Measurements from ENCODE around the gene KMT2E. TPM values are rescaled to one million over a fixed set of nuclear protein-coding genes. Genes with fewer than 3 reads are reported as not detected.
A peak's percentile ranks its signal among the peaks of the same experiment; 100 is the strongest.
"Not testable (repeated sequence)": the region's sequence is repeated elsewhere in the genome, so short reads cannot be mapped to it uniquely, and the experiment has no call there.

Gene KMT2E
- 24.1 TPM for polyA plus RNA-seq (2012; ENCODE audit: insufficient read depth, insufficient read length)

- peak within 1 kb of the TSS; percentile 98 for H3K4me3 ChIP-seq (ENCODE audit: low read length)
- peak; percentile 79 for DNase-seq (ENCODE audit: low read depth, low spot score)
Observed at GRCh38 chr7:105013816-105014692, at the start of gene KMT2E. Gene KMT2E, plus strand, starts transcription at chr7:105014205. Its CDS starts 26,748 bp downstream, at chr7:105040953.

DNA sequence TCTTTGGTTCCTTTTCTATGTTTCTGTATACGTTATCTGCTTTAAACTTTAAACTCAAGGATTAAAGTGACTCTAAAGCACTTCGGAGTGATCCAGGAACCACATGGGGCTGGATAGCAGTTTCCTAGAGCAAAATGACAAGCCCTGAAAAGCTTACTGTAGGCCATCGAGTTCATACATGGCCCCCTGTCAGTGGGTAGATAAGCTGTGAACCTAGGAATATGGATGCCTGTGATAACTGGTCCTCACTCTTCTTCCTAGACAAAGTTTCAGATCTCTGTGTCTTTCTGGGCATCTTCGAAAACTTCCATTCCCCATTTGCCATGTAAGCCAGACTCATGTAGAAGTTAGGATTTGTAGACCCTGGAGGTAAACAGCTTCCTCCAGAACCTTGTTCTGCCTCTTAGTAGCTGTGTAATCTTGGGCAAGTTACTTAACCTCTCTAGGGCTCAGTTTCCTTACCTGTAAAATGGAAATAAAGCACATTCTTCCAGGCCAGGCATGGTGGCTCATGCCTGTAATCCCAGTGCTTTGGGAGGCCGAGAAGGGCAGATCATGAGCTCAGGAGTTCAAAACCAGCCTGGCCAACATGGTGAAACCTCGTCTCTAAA lies 49.3 kb upstream of the KMT2E start:
- DNase-seq (ENCODE audit: low read depth, low spot score), result no peak
- H3K4me3 ChIP-seq (ENCODE audit: low read length), result no peak overlapping the region

GRCh38 chr7:104966022-104966421 lies 48.0 kb upstream of the KMT2E start:
- no peak overlapping the region for H3K4me3 ChIP-seq (ENCODE audit: low read length)
- no peak for DNase-seq (ENCODE audit: low read depth, low spot score)

- H3K4me3 ChIP-seq (ENCODE audit: low read length), result no peak overlapping the region
- DNase-seq (ENCODE audit: low read depth, low spot score), result no peak
Observed at GRCh38 chr7:104967088-104967487, 46.9 kb upstream of the KMT2E start.

DNA sequence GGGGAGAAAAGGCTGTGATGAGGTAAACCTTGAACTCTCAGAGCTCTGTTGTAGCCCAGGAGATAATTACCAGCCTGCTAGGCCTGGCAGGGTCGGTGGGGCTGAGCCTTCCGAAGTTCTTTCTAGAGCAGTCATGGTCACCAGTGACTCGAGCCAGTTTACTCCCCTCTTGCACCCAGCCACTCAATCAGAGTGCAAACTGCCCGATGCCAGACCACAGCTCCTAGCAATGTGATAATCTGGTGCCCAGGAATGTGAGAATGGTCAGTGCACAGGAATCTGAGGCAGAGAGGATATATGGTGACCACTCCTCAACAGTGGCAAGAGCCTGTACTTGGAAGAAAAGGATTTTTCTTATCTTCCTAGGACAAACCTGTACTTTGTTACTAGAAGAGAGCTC lies 46.4 kb upstream of the KMT2E start:
- H3K4me3 ChIP-seq (ENCODE audit: low read length), result no peak overlapping the region
- DNase-seq (ENCODE audit: low read depth, low spot score), result no peak

DNA sequence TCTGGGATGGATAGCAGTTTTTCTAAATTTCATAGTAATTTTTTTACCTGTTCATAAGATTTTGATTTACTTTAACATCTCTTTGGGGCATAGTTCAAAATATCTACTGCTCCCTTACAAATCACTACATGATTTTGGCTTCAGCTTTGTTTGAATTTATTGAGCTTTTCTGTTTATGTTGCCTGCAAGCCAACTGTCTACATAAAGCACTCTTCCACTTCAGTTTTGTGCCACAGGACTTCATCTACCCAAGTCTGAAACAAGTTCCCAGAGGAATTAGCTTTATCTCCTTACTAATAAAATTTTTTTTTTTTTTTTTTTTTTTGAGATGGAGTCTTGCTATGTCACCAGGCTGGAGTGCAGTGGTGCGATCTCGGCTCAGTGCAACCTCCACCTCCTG lies 45.4 kb upstream of the KMT2E start:
- H3K4me3 ChIP-seq (ENCODE audit: low read length), result no peak overlapping the region
- no peak for DNase-seq (ENCODE audit: low read depth, low spot score)

DNA sequence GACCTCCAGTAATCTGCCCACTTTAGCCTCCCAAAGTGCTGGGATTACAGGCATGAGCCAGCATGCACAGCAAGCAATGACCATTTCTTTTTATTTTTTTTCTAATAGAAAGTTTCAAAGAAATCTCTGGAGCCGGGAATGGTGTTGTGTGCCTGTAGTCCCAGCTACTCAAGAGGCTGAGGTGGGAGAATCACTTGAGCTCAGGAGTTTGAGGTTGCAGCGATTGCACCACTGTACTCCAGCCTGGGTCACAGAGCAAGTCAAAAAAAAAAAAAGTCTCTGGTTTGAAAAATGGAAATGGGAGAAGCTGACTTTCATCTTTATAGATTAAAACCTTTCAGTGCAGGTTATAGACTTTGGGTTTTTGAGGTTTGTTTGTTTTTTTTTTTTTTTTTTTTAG lies 44.8 kb upstream of the KMT2E start:
- no peak for DNase-seq (ENCODE audit: low read depth, low spot score)
- H3K4me3 ChIP-seq (ENCODE audit: low read length), result no peak overlapping the region

- no peak for DNase-seq (ENCODE audit: low read depth, low spot score)
- no peak overlapping the region for H3K4me3 ChIP-seq (ENCODE audit: low read length)
Observed at GRCh38 chr7:104971290-104972071, 42.5 kb upstream of the KMT2E start.

DNA sequence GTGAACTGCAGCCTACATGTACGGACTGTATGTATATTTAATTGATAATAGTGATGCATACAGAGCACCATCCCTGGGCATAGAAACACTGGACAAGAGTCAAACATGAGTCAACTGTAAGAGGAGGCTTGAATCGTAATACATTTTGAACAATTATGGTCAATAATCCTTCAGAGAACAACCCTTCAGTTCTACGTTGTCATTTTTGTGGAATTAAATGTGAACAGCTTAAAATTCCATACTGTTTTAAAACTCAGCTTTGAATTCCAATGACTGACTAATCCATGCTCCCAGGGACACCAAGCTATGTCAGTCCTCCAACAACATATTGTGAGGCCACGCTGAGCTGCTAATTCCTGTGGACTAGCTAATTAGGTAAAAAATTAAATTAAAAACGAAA lies 41.5 kb upstream of the KMT2E start:
- no peak for DNase-seq (ENCODE audit: low read depth, low spot score)

DNA sequence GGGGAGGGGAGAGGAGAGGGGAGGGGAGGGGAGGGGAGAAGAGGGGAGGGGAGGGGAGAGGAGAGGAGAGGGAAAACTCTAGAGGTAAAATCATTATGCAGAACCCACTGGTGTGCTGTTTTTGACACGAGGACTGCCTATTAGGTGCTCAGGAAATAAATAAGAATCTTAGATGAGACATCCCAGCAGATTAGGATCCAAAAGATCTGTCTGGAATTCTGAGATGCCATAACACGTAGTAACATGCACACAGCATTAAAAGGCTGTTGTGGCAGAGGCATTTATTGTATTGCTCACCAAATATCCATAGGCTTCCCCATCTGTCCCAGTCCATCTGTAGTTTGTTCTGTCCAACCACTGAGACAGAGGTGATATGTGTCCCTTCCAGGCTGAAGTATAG lies 40.8 kb upstream of the KMT2E start:
- no peak overlapping the region for H3K4me3 ChIP-seq (ENCODE audit: low read length)
- no peak for DNase-seq (ENCODE audit: low read depth, low spot score)

More for the DNA sequence above, 41.5 kb upstream of the KMT2E start:
- H3K4me3 ChIP-seq (ENCODE audit: low read length), result no peak overlapping the region

DNA sequence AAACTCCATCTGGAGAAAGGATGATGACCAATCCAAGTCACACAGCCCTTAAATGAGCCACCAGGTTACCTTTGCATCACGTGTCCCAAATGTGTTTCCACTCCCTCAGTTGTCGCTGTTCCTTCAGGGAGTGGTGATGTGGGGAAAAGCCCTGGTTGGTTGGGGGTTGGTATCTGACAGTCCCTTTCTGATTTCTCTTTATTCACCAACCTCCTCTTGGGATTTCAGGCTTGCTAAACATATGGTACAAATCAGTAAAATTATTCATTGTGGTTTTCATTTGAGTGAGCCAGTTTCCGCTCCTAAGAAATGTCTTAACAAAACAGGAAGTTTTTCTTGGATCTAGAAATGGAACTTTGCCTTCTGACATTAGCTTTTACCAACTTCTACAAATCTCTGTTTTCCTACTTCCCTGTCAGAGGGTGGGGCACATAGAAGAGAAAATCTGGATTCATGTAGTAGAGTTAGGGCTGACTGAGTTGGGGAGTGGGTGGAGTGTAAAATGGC lies 40.0 kb upstream of the KMT2E start:
- no peak for DNase-seq (ENCODE audit: low read depth, low spot score)

GRCh38 chr7:104975553-104975952 lies 38.5 kb upstream of the KMT2E start:
- DNase-seq (ENCODE audit: low read depth, low spot score); H3K4me3 ChIP-seq (ENCODE audit: low read length): not testable (repeated sequence)

More for the DNA sequence above, 40.0 kb upstream of the KMT2E start:
- H3K4me3 ChIP-seq (ENCODE audit: low read length), result no peak overlapping the region

GRCh38 chr7:104976966-104977636 lies 36.9 kb upstream of the KMT2E start:
- DNase-seq (ENCODE audit: low read depth, low spot score), result no peak
- H3K4me3 ChIP-seq (ENCODE audit: low read length), result no peak overlapping the region

- DNase-seq (ENCODE audit: low read depth, low spot score), result no peak
- H3K4me3 ChIP-seq (ENCODE audit: low read length), result no peak overlapping the region
Observed at GRCh38 chr7:104978460-104978859, 35.5 kb upstream of the KMT2E start.

GRCh38 chr7:104979167-104979841 lies 34.7 kb upstream of the KMT2E start:
- no peak for DNase-seq (ENCODE audit: low read depth, low spot score)
- H3K4me3 ChIP-seq (ENCODE audit: low read length), result no peak overlapping the region

- H3K4me3 ChIP-seq (ENCODE audit: low read length), result no peak overlapping the region
- DNase-seq (ENCODE audit: low read depth, low spot score), result no peak
Observed at GRCh38 chr7:104980440-104980839, 33.6 kb upstream of the KMT2E start.

DNA sequence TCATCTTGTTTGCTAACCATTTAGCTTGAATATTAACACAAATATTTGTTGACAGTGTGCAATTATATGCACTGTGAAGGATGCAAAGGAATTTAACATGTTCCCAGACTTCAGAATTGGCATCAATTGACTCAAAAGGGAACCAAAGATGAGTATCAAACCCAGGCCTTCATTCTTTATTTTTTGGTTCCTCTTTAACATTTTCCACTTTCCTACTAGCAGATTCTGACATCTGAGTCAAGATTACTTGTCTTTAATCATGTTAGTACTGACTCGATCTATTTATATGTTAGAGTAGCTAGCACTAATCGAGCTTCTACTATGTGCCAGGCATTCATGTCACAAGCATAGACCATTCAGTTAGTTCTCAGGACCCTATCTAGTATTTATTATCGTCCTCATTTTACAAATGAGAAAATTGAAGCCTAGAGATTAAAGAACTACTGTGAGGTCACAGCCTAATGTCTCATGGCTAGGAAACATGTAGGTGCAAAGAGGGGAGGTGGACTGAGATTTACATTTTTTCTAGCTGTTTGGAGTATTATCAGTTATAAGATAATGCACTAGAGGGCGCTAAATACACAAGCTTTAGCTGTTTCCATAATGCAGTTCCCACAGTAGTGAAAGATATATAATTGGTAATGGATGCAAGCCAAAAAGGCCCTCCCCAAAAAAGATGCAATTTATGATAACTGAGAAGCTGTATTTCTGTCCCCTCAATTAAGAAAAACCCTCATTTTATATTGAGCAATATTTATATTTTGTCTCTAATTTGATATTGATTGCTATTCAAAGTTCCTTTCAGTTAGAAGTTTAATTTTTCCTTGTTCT lies 32.9 kb upstream of the KMT2E start:
- DNase-seq (ENCODE audit: low read depth, low spot score), result peak; percentile 68

GRCh38 chr7:104981672-104982037 lies 32.4 kb upstream of the KMT2E start:
- no peak overlapping the region for H3K4me3 ChIP-seq (ENCODE audit: low read length)
- DNase-seq (ENCODE audit: low read depth, low spot score), result no peak

More for the DNA sequence above, 32.9 kb upstream of the KMT2E start:
- H3K4me3 ChIP-seq (ENCODE audit: low read length), result no peak overlapping the region

Data from Jurkat, Clone E6-1 (cell line).